ENCODE data around the gene PRSS48. TPM values are rescaled to one million over a fixed set of nuclear protein-coding genes. Genes with fewer than 3 reads are reported as not detected.

PRSS48 gene
- total RNA-seq, 1 experiment from 2014 or later, result not detected

- BruUV-seq (replicated peaks), result no TSS peak
- Histone ChIP-seq H3K79me2 (ENCODE audit: insufficient read depth, low read length) (peaks cover 78% of the 10 kb centered on the region), H3K36me3 (ENCODE audit: control insufficient read depth in 1 of 2, insufficient read depth in 2 of 2, low read length in 2 of 2) (no peaks in the 10 kb centered on the region), H3K27ac (ENCODE audit: low read depth, low read length) (no peak overlapping the region), H2AFZ (ENCODE audit: low read depth, low read length, poor library complexity, severe bottlenecking) (no peak overlapping the region), H3K9me2 (ENCODE audit: insufficient read depth) (no peaks in the 10 kb centered on the region), H3K4me2 (ENCODE audit: low read length) (no peak overlapping the region), H3K4me1 (ENCODE audit: control insufficient read depth in 1 of 2, insufficient read depth in 2 of 2, low read length in 2 of 2) (peaks cover 33 to 44% of the 10 kb centered on the region in 2 experiments), H3K9ac (ENCODE audit: low read length) (no peak overlapping the region), H4K20me1 (ENCODE audit: insufficient read depth) (no peaks in the 10 kb centered on the region), H3K27me3 (ENCODE audit: insufficient read depth, low read length) (no peaks in the 10 kb centered on the region), H3K4me3 (replicated peaks in 1 of 2; ENCODE audit: low read depth in 1 of 2, low read length in 2 of 2) (no peak overlapping the region), H3K9me3 (ENCODE audit: control insufficient read depth in 1 of 2, insufficient read depth in 1 of 2, low read depth in 1 of 2, low read length in 2 of 2) (no peaks in the 10 kb centered on the region)
- TF ChIP-seq ATF3 (IDR thresholded peaks at IDR 0.05), result no peak
- no peak for TF ChIP-seq FOSL1 (IDR thresholded peaks at IDR 0.05; ENCODE audit: low read depth)
- TF ChIP-seq RAD21 (IDR thresholded peaks at IDR 0.05; ENCODE audit: low read depth), result no peak
- TF ChIP-seq CBX3 (IDR thresholded peaks at IDR 0.05; ENCODE audit: low read depth), result no peak
- TF ChIP-seq, protein P1, sequence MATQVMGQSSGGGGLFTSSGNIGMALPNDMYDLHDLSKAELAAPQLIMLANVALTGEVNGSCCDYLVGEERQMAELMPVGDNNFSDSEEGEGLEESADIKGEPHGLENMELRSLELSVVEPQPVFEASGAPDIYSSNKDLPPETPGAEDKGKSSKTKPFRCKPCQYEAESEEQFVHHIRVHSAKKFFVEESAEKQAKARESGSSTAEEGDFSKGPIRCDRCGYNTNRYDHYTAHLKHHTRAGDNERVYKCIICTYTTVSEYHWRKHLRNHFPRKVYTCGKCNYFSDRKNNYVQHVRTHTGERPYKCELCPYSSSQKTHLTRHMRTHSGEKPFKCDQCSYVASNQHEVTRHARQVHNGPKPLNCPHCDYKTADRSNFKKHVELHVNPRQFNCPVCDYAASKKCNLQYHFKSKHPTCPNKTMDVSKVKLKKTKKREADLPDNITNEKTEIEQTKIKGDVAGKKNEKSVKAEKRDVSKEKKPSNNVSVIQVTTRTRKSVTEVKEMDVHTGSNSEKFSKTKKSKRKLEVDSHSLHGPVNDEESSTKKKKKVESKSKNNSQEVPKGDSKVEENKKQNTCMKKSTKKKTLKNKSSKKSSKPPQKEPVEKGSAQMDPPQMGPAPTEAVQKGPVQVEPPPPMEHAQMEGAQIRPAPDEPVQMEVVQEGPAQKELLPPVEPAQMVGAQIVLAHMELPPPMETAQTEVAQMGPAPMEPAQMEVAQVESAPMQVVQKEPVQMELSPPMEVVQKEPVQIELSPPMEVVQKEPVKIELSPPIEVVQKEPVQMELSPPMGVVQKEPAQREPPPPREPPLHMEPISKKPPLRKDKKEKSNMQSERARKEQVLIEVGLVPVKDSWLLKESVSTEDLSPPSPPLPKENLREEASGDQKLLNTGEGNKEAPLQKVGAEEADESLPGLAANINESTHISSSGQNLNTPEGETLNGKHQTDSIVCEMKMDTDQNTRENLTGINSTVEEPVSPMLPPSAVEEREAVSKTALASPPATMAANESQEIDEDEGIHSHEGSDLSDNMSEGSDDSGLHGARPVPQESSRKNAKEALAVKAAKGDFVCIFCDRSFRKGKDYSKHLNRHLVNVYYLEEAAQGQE (IDR thresholded peaks at IDR 0.05; ENCODE audit: low read depth), result no peak
- no peak for TF ChIP-seq ZFX (IDR thresholded peaks at IDR 0.05)
- TF ChIP-seq, protein P2, sequence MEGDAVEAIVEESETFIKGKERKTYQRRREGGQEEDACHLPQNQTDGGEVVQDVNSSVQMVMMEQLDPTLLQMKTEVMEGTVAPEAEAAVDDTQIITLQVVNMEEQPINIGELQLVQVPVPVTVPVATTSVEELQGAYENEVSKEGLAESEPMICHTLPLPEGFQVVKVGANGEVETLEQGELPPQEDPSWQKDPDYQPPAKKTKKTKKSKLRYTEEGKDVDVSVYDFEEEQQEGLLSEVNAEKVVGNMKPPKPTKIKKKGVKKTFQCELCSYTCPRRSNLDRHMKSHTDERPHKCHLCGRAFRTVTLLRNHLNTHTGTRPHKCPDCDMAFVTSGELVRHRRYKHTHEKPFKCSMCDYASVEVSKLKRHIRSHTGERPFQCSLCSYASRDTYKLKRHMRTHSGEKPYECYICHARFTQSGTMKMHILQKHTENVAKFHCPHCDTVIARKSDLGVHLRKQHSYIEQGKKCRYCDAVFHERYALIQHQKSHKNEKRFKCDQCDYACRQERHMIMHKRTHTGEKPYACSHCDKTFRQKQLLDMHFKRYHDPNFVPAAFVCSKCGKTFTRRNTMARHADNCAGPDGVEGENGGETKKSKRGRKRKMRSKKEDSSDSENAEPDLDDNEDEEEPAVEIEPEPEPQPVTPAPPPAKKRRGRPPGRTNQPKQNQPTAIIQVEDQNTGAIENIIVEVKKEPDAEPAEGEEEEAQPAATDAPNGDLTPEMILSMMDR (IDR thresholded peaks at IDR 0.05 in 2 of 3, conservative IDR thresholded peaks at IDR 0.05 in 1 of 3; ENCODE audit: borderline replicate concordance in 1 of 3, insufficient read depth in 1 of 3, low read depth in 2 of 3, low read length in 2 of 3), result no peak
- no peak for TF ChIP-seq CEBPB (IDR thresholded peaks at IDR 0.05; ENCODE audit: low read depth)
- TF ChIP-seq TCF7L2 (IDR thresholded peaks at IDR 0.05; ENCODE audit: borderline replicate concordance, extremely low read depth, insufficient read depth, insufficient read length), result no peak
- TF ChIP-seq YY1 (IDR thresholded peaks at IDR 0.05; ENCODE audit: extremely low read depth, insufficient replicate concordance, low read depth, low read length), result no peak
- TF ChIP-seq, protein P3, sequence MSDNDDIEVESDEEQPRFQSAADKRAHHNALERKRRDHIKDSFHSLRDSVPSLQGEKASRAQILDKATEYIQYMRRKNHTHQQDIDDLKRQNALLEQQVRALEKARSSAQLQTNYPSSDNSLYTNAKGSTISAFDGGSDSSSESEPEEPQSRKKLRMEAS (IDR thresholded peaks at IDR 0.05), result no peak
- TF ChIP-seq SIN3A (IDR thresholded peaks at IDR 0.05; ENCODE audit: low read depth), result no peak
- TF ChIP-seq POLR2AphosphoS5 (IDR thresholded peaks at IDR 0.05; ENCODE audit: low read depth, low read length), result no peak
- ChIA-PET RAD21 (ENCODE audit: low non-redundant PET in 1 of 2, low total read pairs in 2 of 2, uncharacterized antibody in 2 of 2, unreplicated experiment in 2 of 2) (no interaction called here), POLR2A (no interaction called here), CTCF (no interaction called here)
- no peak for DNase-seq (ENCODE audit: low read depth, low spot score)
- no peak for ATAC-seq
- intact Hi-C loops (cut with micrococcal nuclease), result no loop called here
Measured at GRCh38 chr4:151310124-151310728, 33.3 kb downstream of the PRSS48 start.
